SK-N-SH (cell line): ENCODE data around the gene WBP2NL. TPM values are rescaled to one million over a fixed set of nuclear protein-coding genes. Genes with fewer than 3 reads are reported as not detected.

Experiments used
- CTCF ChIA-PET: fragments of 300-600, 350-600 bp; formaldehyde crosslinking; extraction: SDS; loops from one replicate; lab custom pipeline; 2021; lab: Yijun Ruan, JAX
- POLR2A ChIA-PET: fragments of 350-600 bp; sonication (Branson Sonifier 250); formaldehyde crosslinking; extraction: SDS; loops from one replicate; lab custom pipeline; 2020; ENCODE audit warnings: antibody characterized with exemption, inconsistent platforms; lab: Yijun Ruan, JAX
- DNase-seq: peaks from one replicate; pipeline ENCODE4 v3.0.0; 2012
- H2AFZ ChIP-seq: fragments of 200-600 bp; sonication (generic); 2 replicates; pipeline ENCODE4 v1.8.1; 2016; ENCODE audit warnings: antibody characterized with exemption, mild to moderate bottlenecking, low read depth
- H3F3A ChIP-seq: fragments of 200-600 bp; sonication (generic); replicated peaks from 2 replicates; pipeline ENCODE3; 2016; ENCODE audit warnings: antibody characterized with exemption, mild to moderate bottlenecking; ENCODE audit not compliant: insufficient read depth
- H3K27ac ChIP-seq, 2 experiments: fragments of 200-500 bp in 1 of 2; fragments of 200-600 bp in 1 of 2; sonication (Bioruptor generic) in 1 of 2; sonication (generic), shearing (Covaris generic) in 1 of 2; 2 replicates each; pipeline versions ENCODE4 v1.5.1 to v1.6.1; 2014 to 2016; ENCODE audit warnings: low read depth in 2 of 2, inconsistent platforms in 1 of 2, low read length in 1 of 2, mild to moderate bottlenecking in 1 of 2, mixed read lengths in 1 of 2
- H3K27me3 ChIP-seq: fragments of 200-600 bp; sonication (generic), shearing (Covaris generic); 2 replicates; pipeline ENCODE4 v1.6.1; 2016; ENCODE audit warnings: mixed run types; ENCODE audit not compliant: insufficient read depth
- H3K36me3 ChIP-seq, 2 experiments: fragments of 200-500 bp in 1 of 2; fragments of 200-600 bp in 1 of 2; sonication (Bioruptor generic) in 1 of 2; sonication (generic) in 1 of 2; replicated peaks in 1 of 2; 2 replicates each; pipeline versions ENCODE3 to v1.5.1; 2014 to 2016; ENCODE audit warnings: low read length in 1 of 2, mild to moderate bottlenecking in 1 of 2; ENCODE audit not compliant: insufficient read depth in 2 of 2, control insufficient read depth in 1 of 2
- H3K4me1 ChIP-seq, 2 experiments: fragments of 200-500 bp in 1 of 2; fragments of 200-600 bp in 1 of 2; sonication (Bioruptor generic) in 1 of 2; sonication (generic), shearing (Covaris generic) in 1 of 2; 2 replicates each; pipeline versions ENCODE4 v1.5.1 to v1.6.1; 2014 to 2016; ENCODE audit warnings: low read depth in 1 of 2, low read length in 1 of 2, mixed run types in 1 of 2; ENCODE audit not compliant: insufficient read depth in 2 of 2, control insufficient read depth in 1 of 2
- H3K4me2 ChIP-seq: fragments of 200-600 bp; sonication (generic), shearing (Covaris generic); 2 replicates; pipeline ENCODE4 v1.6.1; 2017; ENCODE audit warnings: mixed run types
- H3K4me3 ChIP-seq, 2 experiments: fragments of 200-500 bp in 1 of 2; fragments of 200-600 bp in 1 of 2; sonication (Bioruptor generic) in 1 of 2; sonication (generic), shearing (Covaris generic) in 1 of 2; 2 replicates each; pipeline versions ENCODE4 v1.5.1 to v1.8.1; 2014 to 2016; ENCODE audit warnings: low read depth in 2 of 2, inconsistent platforms in 1 of 2, low read length in 1 of 2, mild to moderate bottlenecking in 1 of 2, mixed read lengths in 1 of 2, moderate library complexity in 1 of 2
- H3K79me2 ChIP-seq: fragments of 200-600 bp; sonication (generic); 2 replicates; pipeline ENCODE4 v1.8.1; 2017; ENCODE audit warnings: mild to moderate bottlenecking; ENCODE audit not compliant: insufficient read depth
- H3K9ac ChIP-seq: fragments of 200-600 bp; sonication (generic); 2 replicates; pipeline ENCODE4 v1.6.1; 2017; ENCODE audit warnings: mixed run types
- H3K9me2 ChIP-seq: fragments of 200-600 bp; sonication (generic); 2 replicates; pipeline ENCODE4 v1.6.1; 2017; ENCODE audit warnings: mixed run types
- H3K9me3 ChIP-seq: fragments of 200-600 bp; sonication (generic); 2 replicates; pipeline ENCODE4 v1.6.1; 2017; ENCODE audit warnings: mixed run types, mild to moderate bottlenecking, moderate library complexity
- H4K20me1 ChIP-seq: fragments of 200-600 bp; sonication (generic); 2 replicates; pipeline ENCODE4 v1.6.1; 2017; ENCODE audit warnings: mild to moderate bottlenecking, mixed run types; ENCODE audit not compliant: insufficient read depth
- EP300 ChIP-seq, 2 experiments: IDR thresholded peaks; 2 replicates each; pipeline versions ENCODE4 v1.4.0 to v1.6.1; 2012; ENCODE audit warnings: borderline replicate concordance in 1 of 2, low read depth in 1 of 2, low read length in 1 of 2
- FOSL2 ChIP-seq: IDR thresholded peaks from 2 replicates; pipeline ENCODE4 v1.4.0; 2012; ENCODE audit warnings: low read depth, mild to moderate bottlenecking, moderate library complexity, borderline replicate concordance
- FOXM1 ChIP-seq: IDR thresholded peaks from 2 replicates; pipeline ENCODE4 v1.4.0; 2012; ENCODE audit warnings: low read depth, mild to moderate bottlenecking
- GATA2 ChIP-seq: sonication (generic); formaldehyde crosslinking; IDR thresholded peaks from 2 replicates; pipeline ENCODE4 v1.5.0; 2020; ENCODE audit warnings: mild to moderate bottlenecking, missing genetic modification reagents
- POLR2AphosphoS5 ChIP-seq: IDR thresholded peaks from 2 replicates; pipeline ENCODE4 v1.6.1; 2012; ENCODE audit warnings: low read depth, low read length
- RXRA ChIP-seq: IDR thresholded peaks from 2 replicates; pipeline ENCODE4 v1.4.0; 2012; ENCODE audit warnings: low read depth, mild to moderate bottlenecking, borderline replicate concordance
- SIN3A ChIP-seq: IDR thresholded peaks from 2 replicates; pipeline ENCODE4 v1.6.1; 2012; ENCODE audit warnings: low read depth, mild to moderate bottlenecking, low read length, moderate library complexity, borderline replicate concordance
- TCF12 ChIP-seq: IDR thresholded peaks from 2 replicates; pipeline ENCODE4 v1.4.0; 2012
- YY1 ChIP-seq: IDR thresholded peaks from 2 replicates; pipeline ENCODE4 v1.4.0; 2012; ENCODE audit warnings: low read depth, mild to moderate bottlenecking
- WGBS: methylation state at CpG from one replicate; pipeline ENCODE4 v1.1.6; 2017; ENCODE audit warnings: low lambda C conversion rate; 5-methylcytosine and 5-hydroxymethylcytosine counted together
- polyA plus RNA-seq, 3 experiments: library from polyadenylated mRNA; depleted of rRNA; stranded (reverse); fragments of >200 nt; gene quantifications; 2 replicates each; pipeline ENCODE4 v1.2.3, GENCODE V29; 2012
- TF ChIP-seq, protein P1 (sequence below): IDR thresholded peaks from 2 replicates; pipeline ENCODE4 v1.4.0; 2012; ENCODE audit warnings: low read depth
- TF ChIP-seq, protein P2 (sequence below): IDR thresholded peaks from 2 replicates; pipeline ENCODE4 v1.4.0; 2012; ENCODE audit warnings: low read depth, borderline replicate concordance
- TF ChIP-seq, protein P3 (sequence below): fragments of 200-600 bp; sonication (generic); IDR thresholded peaks from 2 replicates; pipeline ENCODE4 v1.6.1; 2017; ENCODE audit warnings: antibody characterized with exemption, mild to moderate bottlenecking, moderate library complexity

Gene WBP2NL
- polyA plus RNA-seq, 1 of the 3 experiments (the other 2 are of a cell fraction), result 0.07 TPM

DNA sequence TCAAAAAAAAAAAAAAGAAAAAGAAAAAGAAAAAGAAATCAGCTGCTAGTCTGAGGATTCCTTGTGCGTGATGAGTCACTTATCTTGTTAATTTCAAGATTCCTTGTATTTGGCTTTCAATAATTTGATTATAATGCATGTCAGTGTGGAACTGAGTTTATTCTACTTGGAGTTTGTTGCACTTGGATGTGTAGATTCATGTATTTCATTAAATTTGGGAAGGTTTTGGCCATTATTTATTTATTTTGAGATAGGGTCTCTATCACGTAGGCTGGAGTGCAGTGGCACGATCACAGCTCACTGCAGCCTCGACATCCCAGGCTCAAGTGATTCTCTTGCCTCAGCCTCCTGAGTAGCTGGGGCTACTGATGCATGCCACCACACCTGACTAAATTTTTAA, 14.8 kb downstream of the WBP2NL start:
- POLR2A ChIA-PET, result no interaction called here
- no peaks in the 10 kb centered on the region for H3F3A ChIP-seq
- no peaks in the 10 kb centered on the region for H3K9me3 ChIP-seq
- no peak for DNase-seq
- 50% methylated on average over 4 of the region's 4 CpGs for WGBS
- no peaks in the 10 kb centered on the region for H3K9me2 ChIP-seq
- H3K79me2 ChIP-seq, result no peaks in the 10 kb centered on the region
- H2AFZ ChIP-seq, result no peak overlapping the region
- TF ChIP-seq YY1 (no peak), SIN3A (no peak), GATA2 (no peak), EP300 (IDR thresholded peaks at IDR 0.05; ENCODE audit: borderline replicate concordance in 1 of 2, low read depth in 1 of 2, low read length in 1 of 2) (no peak), FOSL2 (no peak), RXRA (no peak), POLR2AphosphoS5 (no peak)
- TF ChIP-seq, protein P1, sequence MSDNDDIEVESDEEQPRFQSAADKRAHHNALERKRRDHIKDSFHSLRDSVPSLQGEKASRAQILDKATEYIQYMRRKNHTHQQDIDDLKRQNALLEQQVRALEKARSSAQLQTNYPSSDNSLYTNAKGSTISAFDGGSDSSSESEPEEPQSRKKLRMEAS, result no peak
- no peaks in the 10 kb centered on the region for H3K36me3 ChIP-seq
- no peaks in the 10 kb centered on the region for H3K4me1 ChIP-seq
- H3K27ac ChIP-seq, result no peak overlapping the region
- H3K4me3 ChIP-seq, result no peak overlapping the region
- CTCF ChIA-PET, result no interaction called here
- H3K27me3 ChIP-seq, result no peaks in the 10 kb centered on the region
- no peak overlapping the region for H3K4me2 ChIP-seq
- no peaks in the 10 kb centered on the region for H4K20me1 ChIP-seq
- no peak overlapping the region for H3K9ac ChIP-seq

DNA sequence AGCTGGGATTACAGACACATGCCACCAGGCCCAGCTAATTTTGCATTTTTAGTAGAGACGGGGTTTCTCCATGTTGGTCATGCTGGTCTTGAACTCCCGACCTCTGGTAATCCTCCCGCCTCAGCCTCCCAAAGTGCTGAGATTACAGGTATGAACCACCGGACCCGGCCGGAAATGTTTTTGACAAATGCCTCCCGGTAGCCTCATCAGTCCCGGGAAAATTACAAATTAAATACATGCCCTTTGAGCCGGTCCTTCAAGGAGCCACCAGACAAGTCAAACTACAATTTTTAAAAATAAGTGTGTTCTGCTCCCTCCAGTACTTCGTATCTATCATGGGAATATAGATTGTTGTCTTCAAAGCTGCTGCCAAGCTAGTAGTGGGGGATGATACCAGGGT, 17.5 kb downstream of the WBP2NL start:
- Histone ChIP-seq H3F3A (no peaks in the 10 kb centered on the region), H3K4me3 (no peak overlapping the region), H3K9ac (no peak overlapping the region), H3K9me3 (no peaks in the 10 kb centered on the region), H4K20me1 (no peaks in the 10 kb centered on the region), H3K4me1 (no peaks in the 10 kb centered on the region), H3K36me3 (no peaks in the 10 kb centered on the region), H3K27ac (no peak overlapping the region), H3K79me2 (no peaks in the 10 kb centered on the region), H2AFZ (no peak overlapping the region), H3K9me2 (no peaks in the 10 kb centered on the region), H3K27me3 (no peaks in the 10 kb centered on the region), H3K4me2 (no peak overlapping the region)
- TF ChIP-seq TCF12 (no peak), FOXM1 (no peak)
- TF ChIP-seq, protein P2, sequence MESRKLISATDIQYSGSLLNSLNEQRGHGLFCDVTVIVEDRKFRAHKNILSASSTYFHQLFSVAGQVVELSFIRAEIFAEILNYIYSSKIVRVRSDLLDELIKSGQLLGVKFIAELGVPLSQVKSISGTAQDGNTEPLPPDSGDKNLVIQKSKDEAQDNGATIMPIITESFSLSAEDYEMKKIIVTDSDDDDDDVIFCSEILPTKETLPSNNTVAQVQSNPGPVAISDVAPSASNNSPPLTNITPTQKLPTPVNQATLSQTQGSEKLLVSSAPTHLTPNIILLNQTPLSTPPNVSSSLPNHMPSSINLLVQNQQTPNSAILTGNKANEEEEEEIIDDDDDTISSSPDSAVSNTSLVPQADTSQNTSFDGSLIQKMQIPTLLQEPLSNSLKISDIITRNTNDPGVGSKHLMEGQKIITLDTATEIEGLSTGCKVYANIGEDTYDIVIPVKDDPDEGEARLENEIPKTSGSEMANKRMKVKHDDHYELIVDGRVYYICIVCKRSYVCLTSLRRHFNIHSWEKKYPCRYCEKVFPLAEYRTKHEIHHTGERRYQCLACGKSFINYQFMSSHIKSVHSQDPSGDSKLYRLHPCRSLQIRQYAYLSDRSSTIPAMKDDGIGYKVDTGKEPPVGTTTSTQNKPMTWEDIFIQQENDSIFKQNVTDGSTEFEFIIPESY, result no peak
- TF ChIP-seq, protein P3, sequence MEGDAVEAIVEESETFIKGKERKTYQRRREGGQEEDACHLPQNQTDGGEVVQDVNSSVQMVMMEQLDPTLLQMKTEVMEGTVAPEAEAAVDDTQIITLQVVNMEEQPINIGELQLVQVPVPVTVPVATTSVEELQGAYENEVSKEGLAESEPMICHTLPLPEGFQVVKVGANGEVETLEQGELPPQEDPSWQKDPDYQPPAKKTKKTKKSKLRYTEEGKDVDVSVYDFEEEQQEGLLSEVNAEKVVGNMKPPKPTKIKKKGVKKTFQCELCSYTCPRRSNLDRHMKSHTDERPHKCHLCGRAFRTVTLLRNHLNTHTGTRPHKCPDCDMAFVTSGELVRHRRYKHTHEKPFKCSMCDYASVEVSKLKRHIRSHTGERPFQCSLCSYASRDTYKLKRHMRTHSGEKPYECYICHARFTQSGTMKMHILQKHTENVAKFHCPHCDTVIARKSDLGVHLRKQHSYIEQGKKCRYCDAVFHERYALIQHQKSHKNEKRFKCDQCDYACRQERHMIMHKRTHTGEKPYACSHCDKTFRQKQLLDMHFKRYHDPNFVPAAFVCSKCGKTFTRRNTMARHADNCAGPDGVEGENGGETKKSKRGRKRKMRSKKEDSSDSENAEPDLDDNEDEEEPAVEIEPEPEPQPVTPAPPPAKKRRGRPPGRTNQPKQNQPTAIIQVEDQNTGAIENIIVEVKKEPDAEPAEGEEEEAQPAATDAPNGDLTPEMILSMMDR, result no peak
- ChIA-PET CTCF (no interaction called here), POLR2A (no interaction called here)
- 38% methylated on average over 3 of the region's 10 CpGs for WGBS
- no peak for DNase-seq
